Activated CD4-positive, alpha-beta T cell treated with anti-CD3 and anti-CD28 coated beads for 36 hours (primary cell): ENCODE data around the gene ADGRD2. TPM values are rescaled to one million over a fixed set of nuclear protein-coding genes. Genes with fewer than 3 reads are reported as not detected.

ENCODE experiments used
- ATAC-seq: fragments of 200-7000 bp; cut with Tn5 transposase; one replicate; pipeline ENCODE4 v1.10.0; 2021; ENCODE audit warnings: mild to moderate bottlenecking, moderate library complexity
- CTCF ChIA-PET: fragments of 350-600 bp; sonication (Branson Sonifier 250); formaldehyde crosslinking; loops from one replicate; lab custom pipeline; 2021; ENCODE audit warnings: antibody characterized with exemption; lab: Charles Lee
- POLR2A ChIA-PET: fragments of 350-600 bp; sonication (Branson Sonifier 250); formaldehyde crosslinking; loops from one replicate; lab custom pipeline; 2021; ENCODE audit warnings: antibody characterized with exemption, inconsistent platforms; lab: Charles Lee
- DNase-seq: peaks from one replicate; pipeline ENCODE4 v3.0.0-alpha.2; 2020
- H3K27ac Mint-ChIP-seq: one replicate; pipeline ENCODE4 v1.8.0; 2021; ENCODE audit warnings: mixed read lengths
- H3K27me3 Mint-ChIP-seq: one replicate; pipeline ENCODE4 v1.8.0; 2021; ENCODE audit warnings: mixed read lengths
- H3K36me3 Mint-ChIP-seq: one replicate; pipeline ENCODE4 v1.8.0; 2021; ENCODE audit warnings: low read depth, mixed read lengths
- H3K4me1 Mint-ChIP-seq: one replicate; pipeline ENCODE4 v1.8.0; 2021; ENCODE audit warnings: mixed read lengths
- H3K4me3 Mint-ChIP-seq: one replicate; pipeline ENCODE4 v1.8.0; 2021; ENCODE audit warnings: mild to moderate bottlenecking, moderate library complexity, mixed read lengths
- H3K9me3 Mint-ChIP-seq: one replicate; pipeline ENCODE4 v1.8.0; 2021; ENCODE audit warnings: low read depth, mixed read lengths
- intact Hi-C, 2 experiments: fragments of 100-400 bp; cut with DNase I in 1 of 2; cut with micrococcal nuclease in 1 of 2; formaldehyde crosslinking; loops; one replicate each; pipeline versions ENCODE4 v1.14.2 to v1.15.1; 2022 to 2024; cut with DNase I, micrococcal nuclease
- total RNA-seq, 2 experiments: library from RNA; stranded (reverse); gene quantifications; one replicate each; pipeline ENCODE4 v1.2.3, GENCODE V29; 2021

Gene ADGRD2
- total RNA-seq, 2 experiments from 2014 or later = not detected

GRCh38 chr9:124438091-124438490, 12.2 kb upstream of the ADGRD2 start:
- Mint-ChIP-seq H3K27ac (no peak overlapping the region), H3K27me3 (peaks cover 21% of the 10 kb centered on the region), H3K9me3 (peaks cover 2% of the 10 kb centered on the region), H3K36me3 (no peaks in the 10 kb centered on the region), H3K4me3 (no peak overlapping the region), H3K4me1 (no peaks in the 10 kb centered on the region)
- POLR2A ChIA-PET = interaction anchor here (0.6 kb wide), 1 partner anchor 63 kb away, joined by 4 read pairs; no protein-coding TSS in a partner anchor
- intact Hi-C loops = no loop called here
- CTCF ChIA-PET = no interaction called here
- DNase-seq = no peak
- ATAC-seq = no peak

- H3K4me1 Mint-ChIP-seq = no peaks in the 10 kb centered on the region
- ChIA-PET POLR2A (no interaction called here), CTCF (no interaction called here)
- H3K27me3 Mint-ChIP-seq = peaks cover 21% of the 10 kb centered on the region
- intact Hi-C loops = no loop called here
- no peaks in the 10 kb centered on the region for H3K36me3 Mint-ChIP-seq
- H3K9me3 Mint-ChIP-seq = peaks cover 2% of the 10 kb centered on the region
- no peak overlapping the region for H3K27ac Mint-ChIP-seq
- no peak overlapping the region for H3K4me3 Mint-ChIP-seq
- DNase-seq (no peak), ATAC-seq (no peak)
Observed at GRCh38 chr9:124439086-124439485, 11.2 kb upstream of the ADGRD2 start.

- Mint-ChIP-seq H3K9me3 (peaks cover 2% of the 10 kb centered on the region), H3K4me3 (no peak overlapping the region), H3K27ac (no peak overlapping the region), H3K4me1 (no peaks in the 10 kb centered on the region), H3K27me3 (peaks cover 22% of the 10 kb centered on the region), H3K36me3 (no peaks in the 10 kb centered on the region)
- DNase-seq = no peak
- ATAC-seq = no peak
- ChIA-PET CTCF (no interaction called here), POLR2A (no interaction called here)
- intact Hi-C loops = no loop called here
Observed at GRCh38 chr9:124439686-124440243, 10.5 kb upstream of the ADGRD2 start.

- Mint-ChIP-seq H3K27ac (no peak overlapping the region), H3K9me3 (peaks cover 2% of the 10 kb centered on the region), H3K36me3 (no peaks in the 10 kb centered on the region), H3K4me1 (no peaks in the 10 kb centered on the region), H3K4me3 (no peak overlapping the region), H3K27me3 (peaks cover 25% of the 10 kb centered on the region)
- intact Hi-C loops = no loop called here
- POLR2A ChIA-PET = no interaction called here
- DNase-seq (no peak), ATAC-seq (no peak)
- CTCF ChIA-PET = interaction anchor here (0.6 kb wide), 1 partner anchor 311 kb away, joined by 4 read pairs; no protein-coding TSS in a partner anchor
Observed at GRCh38 chr9:124440786-124441185, 9.5 kb upstream of the ADGRD2 start.

GRCh38 chr9:124441291-124441690, 9.0 kb upstream of the ADGRD2 start:
- H3K4me1 Mint-ChIP-seq = no peaks in the 10 kb centered on the region
- H3K27me3 Mint-ChIP-seq = peaks cover 26% of the 10 kb centered on the region
- no peak for ATAC-seq
- H3K9me3 Mint-ChIP-seq = peaks cover 2% of the 10 kb centered on the region
- no peaks in the 10 kb centered on the region for H3K36me3 Mint-ChIP-seq
- H3K4me3 Mint-ChIP-seq = no peak overlapping the region
- no peak overlapping the region for H3K27ac Mint-ChIP-seq
- intact Hi-C loops = no loop called here
- CTCF ChIA-PET = interaction anchor here (0.6 kb wide), 1 partner anchor 311 kb away, joined by 4 read pairs; no protein-coding TSS in a partner anchor
- POLR2A ChIA-PET = no interaction called here
- no peak for DNase-seq

- CTCF ChIA-PET = no interaction called here
- DNase-seq = no peak
- ATAC-seq = no peak
- POLR2A ChIA-PET = no interaction called here
- Mint-ChIP-seq H3K36me3 (no peaks in the 10 kb centered on the region), H3K4me3 (no peak overlapping the region), H3K9me3 (peaks cover 2% of the 10 kb centered on the region), H3K4me1 (no peaks in the 10 kb centered on the region), H3K27ac (no peak overlapping the region), H3K27me3 (peaks cover 26% of the 10 kb centered on the region)
- intact Hi-C loops = no loop called here
Observed at GRCh38 chr9:124442379-124442778, 7.9 kb upstream of the ADGRD2 start.

- CTCF ChIA-PET = no interaction called here
Observed at GRCh38 chr9:124442826-124443225, 7.4 kb upstream of the ADGRD2 start.

GRCh38 chr9:124443625-124444024, 6.6 kb upstream of the ADGRD2 start:
- intact Hi-C loops = no loop called here
- peaks cover 26% of the 10 kb centered on the region for H3K27me3 Mint-ChIP-seq
- ATAC-seq (no peak), DNase-seq (no peak)
- H3K4me1 Mint-ChIP-seq = no peaks in the 10 kb centered on the region
- H3K27ac Mint-ChIP-seq = no peak overlapping the region
- H3K4me3 Mint-ChIP-seq = no peak overlapping the region
- ChIA-PET CTCF (no interaction called here), POLR2A (no interaction called here)
- H3K36me3 Mint-ChIP-seq = no peaks in the 10 kb centered on the region
- peaks cover 2% of the 10 kb centered on the region for H3K9me3 Mint-ChIP-seq

More at GRCh38 chr9:124442826-124443225, 7.4 kb upstream of the ADGRD2 start:
- H3K4me3 Mint-ChIP-seq = no peak overlapping the region
- H3K4me1 Mint-ChIP-seq = no peaks in the 10 kb centered on the region
- H3K27me3 Mint-ChIP-seq = peaks cover 26% of the 10 kb centered on the region
- peaks cover 2% of the 10 kb centered on the region for H3K9me3 Mint-ChIP-seq
- ATAC-seq (no peak), DNase-seq (no peak)
- POLR2A ChIA-PET = no interaction called here
- H3K27ac Mint-ChIP-seq = no peak overlapping the region
- no peaks in the 10 kb centered on the region for H3K36me3 Mint-ChIP-seq
- intact Hi-C loops = no loop called here

- POLR2A ChIA-PET = no interaction called here
- intact Hi-C loops = no loop called here
- Mint-ChIP-seq H3K27ac (no peak overlapping the region), H3K4me1 (no peaks in the 10 kb centered on the region), H3K9me3 (no peaks in the 10 kb centered on the region), H3K36me3 (no peaks in the 10 kb centered on the region), H3K4me3 (no peak overlapping the region), H3K27me3 (peaks cover 26% of the 10 kb centered on the region)
- CTCF ChIA-PET = interaction anchor here (0.8 kb wide), 1 partner anchor 26 kb away, joined by 3 read pairs; no protein-coding TSS in a partner anchor
- no peak for DNase-seq
- ATAC-seq = no peak
Observed at GRCh38 chr9:124444166-124444565, 6.1 kb upstream of the ADGRD2 start.

- Mint-ChIP-seq H3K9me3 (no peaks in the 10 kb centered on the region), H3K4me1 (no peaks in the 10 kb centered on the region), H3K27me3 (peaks cover 26% of the 10 kb centered on the region), H3K4me3 (no peak overlapping the region), H3K36me3 (no peaks in the 10 kb centered on the region), H3K27ac (no peak overlapping the region)
- DNase-seq (no peak), ATAC-seq (no peak)
- CTCF ChIA-PET = interaction anchor here (0.7 kb wide), 1 partner anchor 210 kb away, joined by 3 read pairs; no protein-coding TSS in a partner anchor
- POLR2A ChIA-PET = no interaction called here
- intact Hi-C loops = no loop called here
Observed at GRCh38 chr9:124447297-124447661, 3.0 kb upstream of the ADGRD2 start.

GRCh38 chr9:124448019-124448418, 2.2 kb upstream of the ADGRD2 start:
- ATAC-seq (no peak), DNase-seq (no peak)
- H3K27ac Mint-ChIP-seq = no peak overlapping the region
- no peak overlapping the region for H3K4me3 Mint-ChIP-seq
- no peaks in the 10 kb centered on the region for H3K9me3 Mint-ChIP-seq
- ChIA-PET CTCF (interaction anchor here (0.7 kb wide), 1 partner anchor 210 kb away, joined by 3 read pairs; no protein-coding TSS in a partner anchor), POLR2A (no interaction called here)
- intact Hi-C loops = no loop called here
- H3K4me1 Mint-ChIP-seq = no peaks in the 10 kb centered on the region
- H3K36me3 Mint-ChIP-seq = no peaks in the 10 kb centered on the region
- H3K27me3 Mint-ChIP-seq = peaks cover 30% of the 10 kb centered on the region

- ChIA-PET CTCF (interaction anchor here (0.6 to 0.8 kb wide), 3 partner anchors 31 to 95 kb away, joined by 3 read pairs; no protein-coding TSS in a partner anchor), POLR2A (no interaction called here)
- no peak overlapping the region for H3K27ac Mint-ChIP-seq
- no peaks in the 10 kb centered on the region for H3K36me3 Mint-ChIP-seq
- no peaks in the 10 kb centered on the region for H3K9me3 Mint-ChIP-seq
- peaks cover 31% of the 10 kb centered on the region for H3K27me3 Mint-ChIP-seq
- ATAC-seq (no peak), DNase-seq (no peak)
- H3K4me1 Mint-ChIP-seq = no peaks in the 10 kb centered on the region
- H3K4me3 Mint-ChIP-seq = no peak overlapping the region
- intact Hi-C loops = no loop called here
Observed at GRCh38 chr9:124449381-124450151, 685 bp upstream of the ADGRD2 start.
